Activated CD4-positive, alpha-beta T cell treated with anti-CD3 and anti-CD28 coated beads for 4 hours (primary cell): ENCODE results near the gene KRTAP10-2.
A peak's percentile ranks its signal among the peaks of the same experiment; 100 is the strongest.
"Not testable (repeated sequence)": the region's sequence is repeated elsewhere in the genome, so short reads cannot be mapped to it uniquely, and the experiment has no call there.

Experiments
- DNase-seq, 2 donors: peaks; one replicate each; pipeline ENCODE4 v3.0.0-alpha.2; 2020

The KRTAP10-2 gene

DNA sequence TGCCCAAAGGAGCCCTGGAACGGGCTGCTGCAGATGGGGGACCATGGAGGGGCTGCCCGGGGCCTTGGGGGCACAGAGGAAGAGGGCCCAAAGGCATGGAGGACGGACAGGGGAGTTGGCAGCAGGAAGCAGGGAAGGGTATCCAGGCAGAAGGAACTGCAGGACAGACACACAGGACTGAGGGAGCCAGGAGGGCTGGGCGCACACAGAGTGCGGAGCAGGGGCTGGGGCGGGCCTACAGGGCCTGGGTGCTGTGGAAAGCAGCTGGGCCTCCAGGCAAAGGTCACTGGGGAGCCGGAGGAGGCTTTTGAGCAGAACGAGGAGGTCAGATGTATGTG lies 39.4 kb downstream of the KRTAP10-2 start:
- no peak for DNase-seq

DNA sequence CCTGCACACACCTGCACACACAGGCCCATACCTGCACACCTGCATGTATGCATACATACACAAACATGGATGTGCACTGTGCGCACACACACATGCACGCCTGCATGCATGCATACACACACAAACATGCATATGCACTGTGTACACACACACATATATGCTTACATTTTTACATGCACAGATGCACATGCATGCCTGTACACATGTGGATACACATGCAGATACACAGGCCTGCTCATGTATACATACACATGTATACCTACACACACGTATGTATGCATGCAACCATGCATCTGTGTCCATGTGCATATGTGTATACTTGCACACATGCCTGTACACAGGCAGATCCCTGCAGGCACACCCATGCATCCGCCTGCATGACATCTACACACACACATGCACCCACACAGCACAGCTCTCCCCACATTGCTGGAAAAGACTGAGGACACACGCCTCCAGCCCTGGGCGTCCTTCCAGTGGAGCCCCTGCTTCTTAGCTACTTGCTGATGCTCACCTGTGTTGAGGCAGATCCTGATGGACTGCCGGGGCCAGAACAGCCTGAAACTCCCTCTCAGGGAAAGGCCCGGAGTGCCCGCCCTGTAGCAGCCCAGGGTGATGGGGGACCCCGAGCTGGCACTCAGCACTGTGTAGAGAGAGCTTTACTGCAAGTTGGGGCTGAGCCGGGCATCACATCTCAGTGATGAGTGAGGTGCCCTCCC lies 39.9 kb downstream of the KRTAP10-2 start:
- DNase-seq: no peak

DNA sequence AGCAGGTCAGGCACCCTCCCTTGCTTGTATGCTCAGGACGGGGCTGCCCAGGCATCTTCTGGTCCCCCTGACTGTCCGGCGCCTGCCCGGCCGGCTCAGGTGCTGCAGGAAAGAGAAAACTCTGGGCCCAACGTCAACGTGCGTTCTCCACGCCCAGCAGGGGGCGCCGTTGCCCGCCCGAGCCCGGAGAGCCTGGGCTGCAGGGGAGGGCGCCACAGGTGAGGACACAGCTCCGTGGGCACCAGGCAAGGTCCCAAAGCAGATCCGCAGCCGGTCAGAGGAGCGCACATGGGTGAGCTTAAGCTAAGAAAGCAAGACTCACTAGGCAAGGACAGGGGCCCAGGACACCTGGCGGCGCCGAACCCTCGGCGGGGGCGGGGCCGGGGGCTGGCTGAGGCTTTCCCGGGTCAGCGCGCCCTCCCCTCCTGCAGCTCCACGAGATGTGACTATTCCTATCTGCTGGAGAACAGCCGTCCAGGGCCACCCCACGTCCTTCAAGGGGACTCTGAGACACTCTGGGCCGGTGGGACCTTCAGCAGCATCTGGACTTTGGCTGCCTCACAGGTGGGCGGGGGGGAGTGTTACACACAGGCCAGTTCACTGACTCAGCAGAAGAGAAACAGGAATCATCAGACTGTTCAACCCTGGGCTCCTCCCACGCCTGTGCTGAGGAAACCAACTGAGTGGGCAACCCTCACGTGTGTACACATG lies 40.6 kb downstream of the KRTAP10-2 start:
- peak; percentile 77 to 78 for DNase-seq

DNA sequence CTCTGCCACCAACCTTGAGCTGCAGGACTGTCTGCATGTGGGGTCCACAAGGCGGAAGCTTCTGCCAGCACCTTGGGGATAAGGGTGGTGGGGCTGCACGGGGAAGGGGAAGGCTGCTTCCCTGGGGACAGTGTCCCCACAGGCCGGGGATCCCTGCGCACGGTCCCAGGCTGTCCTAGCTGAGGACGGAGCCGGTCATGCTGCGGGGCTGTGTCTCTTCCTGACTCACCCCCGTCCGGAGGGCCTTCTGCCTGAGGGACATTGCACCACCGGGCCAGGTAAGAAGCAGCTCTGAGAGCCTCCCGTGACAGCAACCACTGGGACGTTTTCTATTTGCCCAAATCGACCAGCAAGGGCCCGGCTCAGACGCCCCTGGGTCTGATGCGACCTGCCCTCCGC lies 41.2 kb downstream of the KRTAP10-2 start:
- no peak for DNase-seq

DNA sequence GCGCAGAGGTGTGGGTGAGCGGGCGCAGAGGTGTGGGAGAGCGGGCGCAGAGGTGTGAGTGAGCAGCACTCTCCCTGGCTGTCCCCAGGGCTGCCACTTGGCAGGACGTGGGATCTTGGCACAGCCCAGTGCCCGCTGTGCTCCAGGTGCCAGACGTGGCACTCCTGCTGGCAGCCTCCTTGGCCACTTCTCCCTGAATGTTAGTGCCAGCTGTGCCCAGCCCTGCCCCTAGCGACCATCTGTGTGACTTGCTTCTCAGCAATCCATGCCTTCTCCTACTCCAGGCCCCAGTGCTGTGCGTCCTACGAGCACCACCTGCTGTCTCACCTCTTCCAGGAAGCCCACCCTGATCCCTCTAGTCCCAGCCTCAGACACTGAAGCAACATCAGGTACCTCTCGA lies 41.8 kb downstream of the KRTAP10-2 start:
- DNase-seq: no peak

DNA sequence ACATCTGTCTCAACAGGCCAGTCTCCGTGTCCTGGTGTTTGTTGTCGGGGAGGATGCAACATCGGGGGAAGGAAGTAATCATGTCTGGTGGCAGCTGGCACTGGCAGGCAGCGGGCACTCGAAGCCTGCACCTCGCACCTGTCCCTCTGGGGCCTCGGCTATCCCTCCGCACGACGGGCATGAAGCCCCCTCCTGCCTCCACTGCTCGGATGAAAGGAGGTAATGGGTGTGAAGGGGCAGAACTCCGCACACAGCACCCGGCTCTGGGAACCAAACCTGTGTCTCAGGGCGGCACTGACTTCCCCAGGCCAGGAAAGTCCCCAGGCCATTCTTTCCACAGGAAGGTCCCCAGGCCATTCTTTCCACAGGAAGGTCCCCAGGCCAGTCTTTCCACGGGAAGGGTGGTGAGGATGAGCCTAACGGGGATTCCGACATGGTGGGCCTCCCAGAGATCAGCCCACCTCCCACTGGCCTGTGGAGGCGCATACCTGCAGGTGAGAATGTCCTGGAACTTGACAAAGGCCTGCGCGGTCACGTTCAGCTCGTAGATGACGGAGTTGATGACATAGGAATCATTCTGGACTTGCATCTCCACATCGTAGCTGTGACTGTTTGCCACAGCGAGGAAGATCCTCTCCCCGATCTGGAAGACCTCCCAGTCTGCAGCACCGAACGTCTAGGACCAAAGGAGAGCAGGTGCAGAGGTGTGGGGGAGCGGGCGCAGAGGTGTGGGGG lies 42.4 kb downstream of the KRTAP10-2 start:
- no peak for DNase-seq

DNA sequence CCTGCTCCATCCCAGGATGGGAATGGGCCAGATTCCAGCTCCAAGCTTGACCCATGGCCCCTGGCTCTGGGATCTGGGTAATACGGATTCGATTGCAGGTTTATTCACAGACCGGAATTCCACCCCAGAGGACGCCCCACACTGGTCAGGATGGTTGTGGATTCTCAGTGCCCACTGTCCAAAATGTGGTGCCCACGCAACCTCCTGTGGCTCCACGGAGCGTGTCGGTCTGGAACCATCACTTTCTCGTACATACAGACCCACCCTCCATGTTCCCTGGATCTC lies 42.9 kb downstream of the KRTAP10-2 start:
- no peak for DNase-seq

DNA sequence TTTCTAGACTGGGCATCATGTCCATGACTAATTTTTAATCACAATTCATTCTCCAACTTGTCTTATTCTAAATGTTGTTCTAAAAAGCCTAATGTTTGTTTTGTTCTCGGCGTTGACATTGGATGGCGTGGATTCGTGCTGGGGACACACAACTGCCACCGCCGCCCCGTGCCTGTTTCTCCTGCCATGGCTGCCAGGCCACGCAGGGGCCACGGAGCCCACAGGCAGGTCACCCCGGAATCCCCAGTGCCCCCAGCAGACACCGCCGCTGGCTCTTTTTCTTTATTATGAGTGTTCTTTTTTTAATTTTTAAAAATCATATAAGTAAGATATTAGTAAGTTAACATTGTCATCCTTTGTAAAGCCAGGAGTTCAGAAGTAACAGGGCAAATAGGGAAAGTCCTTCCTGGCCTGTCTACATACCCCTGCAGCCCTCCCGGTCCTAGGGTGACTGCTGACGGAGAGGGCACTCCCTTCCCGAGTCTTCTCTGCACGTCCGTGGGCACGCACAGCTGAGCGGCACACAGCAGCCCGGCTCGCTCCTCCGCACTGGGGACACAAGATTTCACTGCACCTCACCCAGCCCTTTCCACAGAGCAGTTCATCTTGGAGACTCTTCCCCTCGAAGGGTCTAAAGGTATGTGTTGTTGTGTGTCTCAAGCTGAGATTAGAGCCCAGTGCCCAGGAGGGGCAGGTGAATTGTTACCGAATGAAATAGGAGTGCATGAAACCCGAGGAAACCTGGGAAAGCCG lies 43.5 kb downstream of the KRTAP10-2 start:
- no peak for DNase-seq

DNA sequence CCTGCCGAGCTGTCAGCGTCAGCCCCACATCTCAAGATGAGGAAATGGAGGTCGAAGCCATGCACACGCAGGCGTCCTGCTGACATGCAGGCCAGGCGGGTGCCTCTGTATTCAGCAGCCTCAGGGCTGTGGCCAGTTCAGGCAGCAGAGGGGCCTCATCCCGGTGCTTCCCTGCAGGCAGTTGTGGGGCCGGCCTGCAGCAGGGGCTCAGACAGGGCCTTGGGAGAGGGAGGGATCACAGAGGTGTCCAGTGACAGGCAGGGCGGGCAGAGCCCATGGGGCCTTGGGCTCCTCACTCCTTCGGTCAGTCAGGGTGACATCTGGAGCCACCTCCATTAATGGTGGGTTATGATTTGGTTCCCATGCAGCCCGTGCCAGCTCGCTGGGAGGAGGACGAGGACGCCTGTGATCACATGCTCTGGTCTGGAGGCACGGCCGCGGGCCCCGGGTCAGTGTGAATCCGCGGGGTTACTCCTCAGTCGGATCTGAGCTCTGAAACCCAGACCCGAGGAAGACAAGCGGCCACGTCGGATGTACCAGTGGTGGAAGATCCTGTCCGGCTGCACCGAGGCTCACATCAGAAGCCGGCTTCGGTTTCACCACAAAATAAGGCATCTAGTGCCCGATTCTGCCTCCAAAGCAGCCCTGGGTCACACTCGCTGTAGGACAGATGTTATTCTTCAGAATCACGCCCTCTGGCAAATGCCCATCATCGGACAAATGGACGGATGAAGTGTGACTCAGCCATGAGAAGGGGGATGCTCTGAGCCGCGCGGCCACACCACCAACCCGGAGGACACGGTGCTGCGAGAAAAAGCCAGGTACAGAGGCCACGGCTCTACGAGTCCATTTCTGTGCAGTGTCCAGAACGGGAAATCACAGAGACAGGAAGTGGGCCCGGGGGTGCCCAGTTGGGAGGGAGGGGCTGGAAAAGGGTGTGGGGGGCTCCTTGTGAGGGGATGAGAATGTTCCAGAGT lies 44.7 kb downstream of the KRTAP10-2 start:
- no peak for DNase-seq

DNA sequence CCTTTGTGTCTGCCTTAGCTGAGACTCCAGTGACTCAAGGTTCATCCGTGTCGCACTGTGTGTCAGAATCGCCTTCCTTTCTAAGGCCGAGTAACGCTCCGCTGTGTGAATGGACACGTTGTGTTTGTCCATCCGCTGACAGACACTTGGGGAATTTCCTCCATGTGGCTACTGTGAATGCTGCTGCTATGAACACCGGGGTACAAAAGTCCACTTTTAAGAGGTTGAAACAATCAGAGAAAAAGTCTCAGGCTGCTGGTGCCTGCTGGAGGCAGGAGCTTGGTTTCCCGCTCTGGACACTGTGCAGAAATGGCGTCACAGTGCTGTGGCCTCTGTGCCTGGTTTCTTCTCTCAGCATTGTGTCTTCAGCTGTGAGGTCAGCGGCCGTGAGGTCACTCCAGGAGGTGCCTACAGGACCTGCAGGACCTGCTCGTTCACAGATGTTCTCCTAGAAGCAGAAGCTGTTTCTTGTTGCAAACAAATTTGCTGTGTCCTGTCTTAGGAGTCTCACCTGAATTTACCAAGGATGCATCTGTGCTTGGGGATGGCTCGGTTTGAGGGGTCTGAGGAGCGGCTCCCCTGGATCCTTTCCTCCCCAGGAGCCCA lies 45.5 kb downstream of the KRTAP10-2 start:
- DNase-seq: no peak

DNA sequence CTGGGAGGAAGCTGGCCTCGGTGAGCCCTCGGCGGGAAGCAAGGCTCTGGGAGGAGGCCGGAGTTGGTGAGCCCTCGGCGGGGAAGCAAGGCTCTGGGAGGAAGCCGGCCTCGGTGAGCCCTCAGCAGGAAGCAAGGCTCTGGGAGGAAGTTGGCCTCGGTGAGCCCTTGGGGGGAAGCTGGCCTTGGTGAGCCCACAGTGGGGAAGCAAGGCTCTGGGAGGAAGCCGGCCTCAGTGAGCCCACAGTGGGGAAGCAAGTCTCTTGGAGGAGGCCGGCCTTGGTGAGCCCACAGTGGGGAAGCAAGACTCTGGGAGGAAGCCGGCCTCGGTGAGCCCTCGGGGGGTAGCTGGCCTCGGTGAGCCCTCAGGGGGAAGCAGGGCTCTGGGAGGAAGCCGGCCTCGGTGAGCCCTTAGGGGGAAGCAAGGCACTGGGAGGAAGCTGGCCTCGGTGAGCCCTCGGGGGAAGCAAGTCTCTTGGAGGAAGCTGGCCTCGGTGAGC lies 47.4 kb downstream of the KRTAP10-2 start:
- DNase-seq: no peak

DNA sequence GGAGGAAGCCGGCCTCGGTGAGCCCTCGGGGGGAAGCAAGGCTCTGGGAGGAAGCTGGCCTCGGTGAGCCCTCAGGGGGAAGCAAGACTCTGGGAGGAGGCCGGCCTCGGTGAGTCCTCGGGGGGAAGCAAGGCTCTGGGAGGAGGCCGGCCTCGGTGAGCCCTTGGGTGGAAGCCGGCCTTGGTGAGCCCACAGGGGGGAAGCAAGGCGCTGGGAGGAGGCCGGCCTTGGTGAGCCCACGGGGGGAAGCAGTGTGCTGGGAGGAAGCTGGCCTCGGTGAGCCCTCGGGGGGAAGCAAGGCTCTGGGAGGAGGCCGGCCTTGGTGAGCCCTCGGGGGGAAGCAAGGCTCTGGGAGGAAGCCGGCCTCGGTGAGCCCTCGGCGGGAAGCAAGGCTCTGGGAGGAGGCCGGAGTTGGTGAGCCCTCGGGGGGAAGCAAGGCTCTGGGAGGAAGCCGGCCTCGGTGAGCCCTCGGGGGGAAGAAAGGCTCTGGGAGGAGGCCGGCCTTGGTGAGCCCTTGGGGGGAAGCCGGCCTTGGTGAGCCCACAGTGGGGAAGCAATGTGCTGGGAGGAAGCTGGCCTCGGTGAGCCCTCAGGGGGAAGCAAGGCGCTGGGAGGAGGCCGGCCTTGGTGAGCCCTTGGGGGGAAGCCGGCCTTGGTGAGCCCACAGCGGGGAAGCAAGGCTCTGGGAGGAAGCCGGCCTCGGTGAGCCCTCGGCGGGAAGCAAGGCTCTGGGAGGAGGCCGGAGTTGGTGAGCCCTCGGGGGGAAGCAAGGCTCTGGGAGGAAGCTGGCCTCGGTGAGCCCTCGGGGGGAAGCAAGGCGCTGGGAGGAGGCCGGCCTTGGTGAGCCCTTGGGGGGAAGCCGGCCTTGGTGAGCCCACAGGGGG lies 48.1 kb downstream of the KRTAP10-2 start:
- DNase-seq: not testable (repeated sequence)

DNA sequence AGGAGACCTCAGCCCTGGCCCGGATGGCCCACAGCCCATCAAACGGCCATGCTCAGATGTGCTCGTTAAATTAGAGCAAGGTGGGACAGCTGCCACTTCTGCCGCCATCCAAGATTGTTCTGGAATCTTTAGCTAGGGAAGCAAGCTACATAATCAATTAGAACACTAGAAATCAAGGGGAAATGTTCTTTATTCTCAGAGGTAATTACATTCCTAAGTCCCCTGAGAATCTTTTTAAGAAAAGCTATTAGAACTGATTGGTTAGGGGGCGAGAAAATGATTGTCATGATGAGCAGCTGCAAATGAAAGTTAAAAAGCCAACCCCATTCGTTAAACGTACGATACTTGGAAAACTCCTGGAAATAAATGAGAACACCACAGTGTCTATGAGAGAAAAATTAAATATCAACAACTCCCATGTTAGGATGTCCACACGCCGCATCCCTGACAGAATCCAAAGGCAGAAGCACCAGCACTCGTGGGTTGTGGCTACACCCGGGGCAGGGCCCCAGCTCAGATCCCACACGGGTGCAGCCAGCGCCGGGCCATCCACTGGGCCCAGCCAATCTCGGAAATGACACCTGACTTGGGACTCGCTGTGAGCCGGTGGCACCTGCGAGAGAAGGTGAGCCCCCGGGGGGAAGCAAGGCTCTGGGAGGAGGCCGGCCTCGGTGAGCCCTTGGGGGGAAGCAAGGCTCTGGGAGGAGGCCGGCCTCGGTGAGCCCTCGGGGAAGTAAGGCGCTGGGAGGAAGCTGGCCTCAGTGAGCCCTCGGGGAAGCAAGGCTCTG lies 48.9 kb downstream of the KRTAP10-2 start:
- no peak for DNase-seq
